ENCODE results near the gene SLF2. TPM values are rescaled to one million over a fixed set of nuclear protein-coding genes. Genes with fewer than 3 reads are reported as not detected.
A peak's percentile ranks its signal among the peaks of the same experiment; 100 is the strongest.

SLF2 gene
- total and polyA plus RNA-seq, 2 of the 13 experiments (the other 11 are each of a cell fraction or from before 2014, with no cell fraction given) = 12.2 to 48.1 TPM

- TF ChIP-seq ZNF407 (CRISPR knock-in tag; IDR thresholded peaks at IDR 0.05; ENCODE audit: not compliant biosample characterization) (no peak), FOXJ3 (CRISPR knock-in tag; IDR thresholded peaks at IDR 0.05; ENCODE audit: borderline replicate concordance) (no peak), RBM39 (IDR thresholded peaks at IDR 0.05; ENCODE audit: low read depth, low read length, poor library complexity, severe bottlenecking) (peak; percentile 63), ZNF704 (CRISPR knock-in tag; IDR thresholded peaks at IDR 0.05; ENCODE audit: borderline replicate concordance) (no peak), HMG20B (CRISPR knock-in tag; conservative IDR thresholded peaks at IDR 0.05) (peak; percentile 72; the same call in 1 of the 2 replicates), ZNF563 (CRISPR knock-in tag; IDR thresholded peaks at IDR 0.05) (0 out of 2 replicates have a peak, but pooled peaks have one; percentile 41), GRHL1 (CRISPR knock-in tag; conservative IDR thresholded peaks at IDR 0.05) (no peak), ZNF775 (CRISPR knock-in tag; IDR thresholded peaks at IDR 0.05; ENCODE audit: borderline replicate concordance) (no peak), ARID2 (CRISPR knock-in tag; IDR thresholded peaks at IDR 0.05; ENCODE audit: borderline replicate concordance) (no peak), ZNF770 (CRISPR knock-in tag; IDR thresholded peaks at IDR 0.05) (no peak), SPEN (CRISPR knock-in tag; IDR thresholded peaks at IDR 0.05; ENCODE audit: low read depth) (no peak)
Measured at GRCh38 chr10:101008823-101009423, 96.2 kb downstream of the SLF2 start (continued).

Measured in HepG2 (cell line).